PC-9 (cell line): Measurements from ENCODE around the gene MAPKAPK2. TPM values are rescaled to one million over a fixed set of nuclear protein-coding genes. Genes with fewer than 3 reads are reported as not detected.

Source experiments
- BruUV-seq: library from RNA; stranded (reverse); fragments of 400-500 nt; replicated peaks from 2 replicates; lab custom pipeline; 2021; lab: Mats Ljungman, UMichigan
- CTCF ChIA-PET: fragments of 300-600 bp; sonication (Branson Sonifier 250); formaldehyde crosslinking; loops from one replicate; lab custom pipeline; 2022; ENCODE audit warnings: antibody characterized with exemption; lab: Charles Lee
- POLR2A ChIA-PET: fragments of 300-600 bp; sonication (Branson Sonifier 250); formaldehyde crosslinking; loops from one replicate; lab custom pipeline; 2022; ENCODE audit warnings: antibody characterized with exemption; ENCODE audit not compliant: unreplicated experiment; lab: Charles Lee
- DNase-seq, 2 experiments: peaks; one replicate each; pipeline versions ENCODE4 v3.0.0 to v3.0.0-alpha.2; 2015 to 2022; ENCODE audit warnings: mixed read lengths in 1 of 2
- H2AFZ ChIP-seq: fragments of 200-600 bp; sonication (generic); 2 replicates; pipeline ENCODE4 v1.8.1; 2017; ENCODE audit warnings: antibody characterized with exemption
- H3F3A ChIP-seq: fragments of 200-600 bp; sonication (generic); 2 replicates; pipeline ENCODE4 v1.8.1; 2017; ENCODE audit warnings: antibody characterized with exemption, mild to moderate bottlenecking, low read depth; ENCODE audit not compliant: insufficient read depth
- H3K27ac ChIP-seq: fragments of 200-600 bp; sonication (generic); 2 replicates; pipeline ENCODE4 v1.6.1; 2016; ENCODE audit warnings: mixed run types
- H3K27me3 ChIP-seq: fragments of 200-600 bp; sonication (generic); 2 replicates; pipeline ENCODE4 v1.6.1; 2016; ENCODE audit warnings: low read depth, mixed run types; ENCODE audit not compliant: insufficient read depth
- H3K36me3 ChIP-seq: fragments of 200-600 bp; sonication (generic); 2 replicates; pipeline ENCODE4 v1.6.1; 2016; ENCODE audit warnings: low read depth, mixed run types
- H3K4me1 ChIP-seq: fragments of 200-600 bp; sonication (generic); replicated peaks from 2 replicates; pipeline ENCODE4 v1.6.1; 2016; ENCODE audit warnings: mixed run types; ENCODE audit not compliant: insufficient read depth
- H3K4me2 ChIP-seq: fragments of 200-600 bp; sonication (generic); 2 replicates; pipeline ENCODE4 v1.6.1; 2017; ENCODE audit warnings: mixed run types
- H3K4me3 ChIP-seq: fragments of 200-600 bp; sonication (generic); 2 replicates; pipeline ENCODE4 v1.6.1; 2016; ENCODE audit warnings: mixed run types
- H3K79me2 ChIP-seq: fragments of 200-600 bp; sonication (generic); 2 replicates; pipeline ENCODE4 v1.6.1; 2017; ENCODE audit warnings: low read depth, mixed run types
- H3K9me2 ChIP-seq: fragments of 200-600 bp; sonication (generic); 2 replicates; pipeline ENCODE4 v1.8.1; 2017; ENCODE audit warnings: mild to moderate bottlenecking; ENCODE audit not compliant: insufficient read depth
- H3K9me3 ChIP-seq: fragments of 200-600 bp; sonication (generic); 2 replicates; pipeline ENCODE4 v1.8.1; 2016; ENCODE audit warnings: low read depth; ENCODE audit not compliant: insufficient read depth
- H4K20me1 ChIP-seq: fragments of 200-600 bp; sonication (generic); 2 replicates; pipeline ENCODE4 v1.8.1; 2017; ENCODE audit not compliant: insufficient read depth
- CTCF ChIP-seq: fragments of 200-600 bp; sonication (generic); conservative IDR thresholded peaks from 2 replicates; pipeline ENCODE4 v1.6.1; 2017; ENCODE audit warnings: mixed run types, antibody characterized with exemption, mild to moderate bottlenecking, moderate library complexity
- EZH2 ChIP-seq: fragments of 200-600 bp; sonication (generic); IDR thresholded peaks from 2 replicates; pipeline ENCODE4 v1.8.0; 2017; ENCODE audit warnings: antibody characterized with exemption, low read depth
- intact Hi-C: fragments of 100-400 bp; cut with micrococcal nuclease; formaldehyde crosslinking; loops from one replicate; pipeline ENCODE4 v1.10.0; 2022; ENCODE audit not compliant: unreplicated experiment
- total RNA-seq: library from RNA; stranded (reverse); gene quantifications from 2 replicates; pipeline ENCODE4 v1.2.3, GENCODE V29; 2021

MAPKAPK2 gene
- total RNA-seq, 1 experiment from 2014 or later, result 62.6 TPM

- no TSS peak for BruUV-seq
- Histone ChIP-seq H3K9me3 (no peaks in the 10 kb centered on the region), H3K79me2 (no peaks in the 10 kb centered on the region), H4K20me1 (no peaks in the 10 kb centered on the region), H3K9me2 (no peaks in the 10 kb centered on the region), H3K4me1 (no peaks in the 10 kb centered on the region), H3K27me3 (0 out of 2 replicates have a peak, but pooled peaks cover 8% of the 10 kb centered on the region), H3K4me3 (no peak overlapping the region), H3F3A (peaks cover 8% of the 10 kb centered on the region; the same call in 1 of the 2 replicates), H2AFZ (no peak overlapping the region), H3K27ac (no peak overlapping the region), H3K36me3 (no peaks in the 10 kb centered on the region), H3K4me2 (no peak overlapping the region)
- POLR2A ChIA-PET, result no interaction called here
- TF ChIP-seq EZH2 (no peak), CTCF (no peak)
- no peak for DNase-seq
- CTCF ChIA-PET, result no interaction called here
- intact Hi-C loops, result no loop called here
These were observed 25.8 kb upstream of the MAPKAPK2 start for GRCh38 chr1:206658981-206659273.

- 0 out of 2 replicates have a peak, but pooled peaks cover 8% of the 10 kb centered on the region for H3K27me3 ChIP-seq
- peaks cover 8% of the 10 kb centered on the region; the same call in 1 of the 2 replicates for H3F3A ChIP-seq
- H3K4me3 ChIP-seq, result no peak overlapping the region
- intact Hi-C loops, result no loop called here
- H3K27ac ChIP-seq, result no peak overlapping the region
- POLR2A ChIA-PET, result no interaction called here
- H3K4me1 ChIP-seq, result no peaks in the 10 kb centered on the region
- no peak for DNase-seq
- no peak for TF ChIP-seq EZH2
- H4K20me1 ChIP-seq, result no peaks in the 10 kb centered on the region
- BruUV-seq, result no TSS peak
- no peak overlapping the region for H3K4me2 ChIP-seq
- CTCF ChIA-PET, result interaction anchor here (1.7 kb wide), 1 partner anchor 25 kb away, joined by 7 read pairs; the partner anchor contains the start of gene DYRK3
- H3K9me3 ChIP-seq, result no peaks in the 10 kb centered on the region
- H2AFZ ChIP-seq, result no peak overlapping the region
- H3K9me2 ChIP-seq, result no peaks in the 10 kb centered on the region
- no peaks in the 10 kb centered on the region for H3K36me3 ChIP-seq
- H3K79me2 ChIP-seq, result no peaks in the 10 kb centered on the region
These were observed 24.6 kb upstream of the MAPKAPK2 start for GRCh38 chr1:206660136-206660535.

GRCh38 chr1:206661161-206661820 is 23.4 kb upstream of the MAPKAPK2 start:
- Histone ChIP-seq H3K4me3 (no peak overlapping the region), H3K36me3 (no peaks in the 10 kb centered on the region), H3K9me3 (no peaks in the 10 kb centered on the region), H3K4me1 (no peaks in the 10 kb centered on the region), H3F3A (peaks cover 8% of the 10 kb centered on the region; the same call in 1 of the 2 replicates), H2AFZ (no peak overlapping the region), H4K20me1 (no peaks in the 10 kb centered on the region), H3K27ac (no peak overlapping the region), H3K27me3 (0 out of 2 replicates have a peak, but pooled peaks cover 8% of the 10 kb centered on the region), H3K79me2 (no peaks in the 10 kb centered on the region), H3K4me2 (no peak overlapping the region), H3K9me2 (no peaks in the 10 kb centered on the region)
- CTCF ChIA-PET, result interaction anchor here (0.6 to 1.7 kb wide), 4 partner anchors 26 to 55 kb away, joined by 3 to 10 read pairs (median 6); partner anchors contain the start of gene DYRK3
- POLR2A ChIA-PET, result interaction anchor here (0.7 kb wide), 1 partner anchor 8 kb away, joined by 3 read pairs; no protein-coding TSS in a partner anchor
- BruUV-seq, result no TSS peak
- no peak for DNase-seq
- TF ChIP-seq CTCF (no peak), EZH2 (no peak)
- intact Hi-C loops, result no loop called here
